ENCODE data around the gene KLK5. TPM values are rescaled to one million over a fixed set of nuclear protein-coding genes. Genes with fewer than 3 reads are reported as not detected.
"Not testable (repeated sequence)": the region's sequence is repeated elsewhere in the genome, so short reads cannot be mapped to it uniquely, and the experiment has no call there.

Gene KLK5
- total RNA-seq, result 93.9 TPM

GRCh38 chr19:50952910-50953309, at the start of gene KLK5:
Gene KLK5 (minus strand): TSS chr19:50953038. CDS start chr19:50952657, 381 bp downstream.
- ATAC-seq, result peak; percentile 57

- ATAC-seq, result peak; percentile 68
Measured at GRCh38 chr19:51002089-51002532, 49.3 kb upstream of the KLK5 start.

GRCh38 chr19:51001515-51001914, 48.7 kb upstream of the KLK5 start, which contains the start of gene KLK8:
Gene KLK8 (minus strand): TSS chr19:51001604. CDS start chr19:51001167, 437 bp downstream.
- peak; percentile 59 for ATAC-seq

GRCh38 chr19:51000981-51001380, 48.1 kb upstream of the KLK5 start:
- peak; percentile 56 for ATAC-seq

- peak; percentile 11 for ATAC-seq
Measured at GRCh38 chr19:51000426-51000825, 47.6 kb upstream of the KLK5 start.

- no peak for ATAC-seq
Measured at GRCh38 chr19:50998686-50999085, 45.8 kb upstream of the KLK5 start.

GRCh38 chr19:50998061-50998460, 45.2 kb upstream of the KLK5 start:
- ATAC-seq, result no peak

GRCh38 chr19:50994129-50994528, 41.3 kb upstream of the KLK5 start:
- peak; percentile 9 for ATAC-seq

GRCh38 chr19:50992666-50993035, 39.8 kb upstream of the KLK5 start:
- peak; percentile 62 for ATAC-seq

- ATAC-seq, result not testable (repeated sequence)
Measured at GRCh38 chr19:50984416-50984815, 31.6 kb upstream of the KLK5 start.

GRCh38 chr19:50983625-50984292, 30.9 kb upstream of the KLK5 start, which contains the start of gene KLK7:
Gene KLK7 (minus strand): TSS chr19:50983917. CDS start chr19:50982399, 1,518 bp downstream.
- peak; percentile 57 for ATAC-seq

GRCh38 chr19:50982186-50982585, 29.3 kb upstream of the KLK5 start:
- no peak for ATAC-seq

- peak; percentile 6 for ATAC-seq
Measured at GRCh38 chr19:50981587-50982146, 28.8 kb upstream of the KLK5 start.

GRCh38 chr19:50980208-50980607, 27.4 kb upstream of the KLK5 start:
- ATAC-seq, result no peak

- no peak for ATAC-seq
Measured at GRCh38 chr19:50979758-50980157, 26.9 kb upstream of the KLK5 start.

GRCh38 chr19:50978772-50979390, 26.0 kb upstream of the KLK5 start:
- no peak for ATAC-seq

GRCh38 chr19:50977626-50978025, 24.8 kb upstream of the KLK5 start:
- no peak for ATAC-seq

GRCh38 chr19:50975766-50976165, 22.9 kb upstream of the KLK5 start:
- peak; percentile 87 for ATAC-seq

- ATAC-seq, result no peak
Measured at GRCh38 chr19:50974702-50975556, 22.1 kb upstream of the KLK5 start.

GRCh38 chr19:50972795-50973376, 20.0 kb upstream of the KLK5 start:
- ATAC-seq, result peak; percentile 79

GRCh38 chr19:50969810-50970209, 17.0 kb upstream of the KLK5 start:
- not testable (repeated sequence) for ATAC-seq

GRCh38 chr19:50969413-50969760, 16.5 kb upstream of the KLK5 start, which contains the start of gene KLK6:
Gene KLK6 (minus strand): TSS chr19:50969591. CDS start chr19:50968104, 1,487 bp downstream.
- ATAC-seq, result peak; percentile 91
